CD4-positive, alpha-beta T cell (primary cell): ENCODE data around the gene FAM131B. TPM values are rescaled to one million over a fixed set of nuclear protein-coding genes. Genes with fewer than 3 reads are reported as not detected.
A peak's percentile ranks its signal among the peaks of the same experiment; 100 is the strongest.

Experiments
- ATAC-seq: fragments of 200-7000 bp; cut with Tn5 transposase; one replicate; pipeline ENCODE4 v1.10.0; 2022; ENCODE audit warnings: mild to moderate bottlenecking; ENCODE audit not compliant: poor library complexity
- CTCF ChIA-PET: fragments of 350-600 bp; sonication (Branson Sonifier 250); formaldehyde crosslinking; loops from one replicate; lab custom pipeline; 2021; ENCODE audit warnings: antibody characterized with exemption, inconsistent platforms; lab: Charles Lee
- POLR2A ChIA-PET: fragments of 350-600 bp; sonication (Branson Sonifier 250); formaldehyde crosslinking; loops from one replicate; lab custom pipeline; 2021; ENCODE audit warnings: antibody characterized with exemption, inconsistent platforms; lab: Charles Lee
- DNase-seq, 14 experiments: peaks; one replicate each; pipeline ENCODE4 v3.0.0-alpha.2; 2013 to 2020; ENCODE audit warnings: mixed read lengths in 2 of 14
- H3K27ac ChIP-seq, 2 donors: one replicate each; pipeline versions ENCODE4 v1.5.1 to v1.7.0; 2013; ENCODE audit warnings: low read length in 2 of 2, low read depth in 1 of 2, mild to moderate bottlenecking in 1 of 2
- H3K27me3 ChIP-seq, 2 experiments: 1 replicate in 1 of 2; 2 replicates in 1 of 2; pipeline versions ENCODE4 v1.6.1 to v1.7.0; 2013; ENCODE audit warnings: low read length in 2 of 2, control low read depth in 1 of 2, mild to moderate bottlenecking in 1 of 2, moderate library complexity in 1 of 2; ENCODE audit not compliant: insufficient read depth in 2 of 2, control insufficient read depth in 1 of 2
- H3K36me3 ChIP-seq: one replicate; pipeline ENCODE4 v1.6.1; 2013; ENCODE audit warnings: low read length, control low read depth; ENCODE audit not compliant: insufficient read depth
- H3K4me1 ChIP-seq: one replicate; pipeline ENCODE4 v1.6.1; 2013; ENCODE audit warnings: low read length, control low read depth; ENCODE audit not compliant: insufficient read depth
- H3K4me3 ChIP-seq: one replicate; pipeline ENCODE4 v1.5.1; 2013; ENCODE audit warnings: mild to moderate bottlenecking, low read length, moderate library complexity
- H3K9me3 ChIP-seq, 2 experiments: 1 replicate in 1 of 2; 2 replicates in 1 of 2; pipeline versions ENCODE4 v1.6.1 to v1.7.0; 2013; ENCODE audit warnings: low read length in 2 of 2, mild to moderate bottlenecking in 2 of 2, control low read depth in 1 of 2, moderate library complexity in 1 of 2; ENCODE audit not compliant: control insufficient read depth in 1 of 2, insufficient read depth in 1 of 2
- H3K27ac Mint-ChIP-seq: one replicate; pipeline ENCODE4 v1.8.0; 2020; ENCODE audit warnings: mixed read lengths
- H3K27me3 Mint-ChIP-seq: one replicate; pipeline ENCODE4 v1.8.0; 2021; ENCODE audit warnings: mixed read lengths
- H3K36me3 Mint-ChIP-seq: one replicate; pipeline ENCODE4 v1.8.0; 2021; ENCODE audit warnings: low read depth, mixed read lengths
- H3K4me1 Mint-ChIP-seq: one replicate; pipeline ENCODE4 v1.8.0; 2021; ENCODE audit warnings: low read depth, mixed read lengths
- H3K4me3 Mint-ChIP-seq: one replicate; pipeline ENCODE4 v1.8.0; 2020; ENCODE audit warnings: mild to moderate bottlenecking, mixed read lengths
- H3K9me3 Mint-ChIP-seq: one replicate; pipeline ENCODE4 v1.8.0; 2020; ENCODE audit warnings: mixed read lengths
- intact Hi-C, 2 experiments: fragments of 100-400 bp; cut with DNase I in 1 of 2; cut with micrococcal nuclease in 1 of 2; formaldehyde crosslinking; loops; one replicate each; pipeline versions ENCODE4 v1.15.1 to v1.9.0; 2023 to 2025; cut with DNase I, micrococcal nuclease
- total RNA-seq, 174 experiments: library from RNA in 2 of 174; stranded (reverse) in 2 of 174; gene quantifications; one replicate each; pipeline ENCODE4 v1.2.3 and lab custom pipeline; 2021 to 2026
- TF ChIP-seq, protein P1 (sequence below): fragments of 200-600 bp; IDR thresholded peaks from one replicate; pipeline ENCODE4 v1.8.0; 2022; ENCODE audit warnings: antibody characterized with exemption, mild to moderate bottlenecking

Gene FAM131B
- total RNA-seq, 2 experiments from 2014 or later, result 0.14 TPM; not detected in 1

- Mint-ChIP-seq H3K27me3 (no peaks in the 10 kb centered on the region), H3K4me1 (peaks cover 10% of the 10 kb centered on the region), H3K4me3 (no peak overlapping the region), H3K36me3 (peaks cover 27% of the 10 kb centered on the region), H3K27ac (no peak overlapping the region), H3K9me3 (no peaks in the 10 kb centered on the region)
- ChIA-PET CTCF (interaction anchor here (1.2 to 2.1 kb wide), 7 partner anchors 19 to 144 kb away, joined by 3 to 6 read pairs (median 4); no protein-coding TSS in a partner anchor), POLR2A (interaction anchor here (1.0 to 2.9 kb wide), 11 partner anchors 8 to 599 kb away, joined by 3 to 30 read pairs (median 4); partner anchors contain the start of genes EPHA1 and TCAF1)
- intact Hi-C loops, result loop anchor here (5.0 to 10.0 kb wide), 2 partner anchors 530 to 578 kb away; partner anchors contain the start of gene EPHB6 (in 1 of the 2)
- TF ChIP-seq, protein P1, sequence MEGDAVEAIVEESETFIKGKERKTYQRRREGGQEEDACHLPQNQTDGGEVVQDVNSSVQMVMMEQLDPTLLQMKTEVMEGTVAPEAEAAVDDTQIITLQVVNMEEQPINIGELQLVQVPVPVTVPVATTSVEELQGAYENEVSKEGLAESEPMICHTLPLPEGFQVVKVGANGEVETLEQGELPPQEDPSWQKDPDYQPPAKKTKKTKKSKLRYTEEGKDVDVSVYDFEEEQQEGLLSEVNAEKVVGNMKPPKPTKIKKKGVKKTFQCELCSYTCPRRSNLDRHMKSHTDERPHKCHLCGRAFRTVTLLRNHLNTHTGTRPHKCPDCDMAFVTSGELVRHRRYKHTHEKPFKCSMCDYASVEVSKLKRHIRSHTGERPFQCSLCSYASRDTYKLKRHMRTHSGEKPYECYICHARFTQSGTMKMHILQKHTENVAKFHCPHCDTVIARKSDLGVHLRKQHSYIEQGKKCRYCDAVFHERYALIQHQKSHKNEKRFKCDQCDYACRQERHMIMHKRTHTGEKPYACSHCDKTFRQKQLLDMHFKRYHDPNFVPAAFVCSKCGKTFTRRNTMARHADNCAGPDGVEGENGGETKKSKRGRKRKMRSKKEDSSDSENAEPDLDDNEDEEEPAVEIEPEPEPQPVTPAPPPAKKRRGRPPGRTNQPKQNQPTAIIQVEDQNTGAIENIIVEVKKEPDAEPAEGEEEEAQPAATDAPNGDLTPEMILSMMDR, result no peak
- Histone ChIP-seq H3K27ac (peak overlapping the region; percentile 22 to 68), H3K36me3 (peaks cover 32% of the 10 kb centered on the region), H3K4me3 (peak overlapping the region; percentile 13), H3K4me1 (peaks cover 72% of the 10 kb centered on the region), H3K9me3 (no peaks in the 10 kb centered on the region), H3K27me3 (no peaks in the 10 kb centered on the region)
- peak in 1 of 14 experiments; percentile 31 for DNase-seq
- no peak for ATAC-seq
These were observed 22.4 kb upstream of the FAM131B start for GRCh38 chr7:143384661-143385631.

DNA sequence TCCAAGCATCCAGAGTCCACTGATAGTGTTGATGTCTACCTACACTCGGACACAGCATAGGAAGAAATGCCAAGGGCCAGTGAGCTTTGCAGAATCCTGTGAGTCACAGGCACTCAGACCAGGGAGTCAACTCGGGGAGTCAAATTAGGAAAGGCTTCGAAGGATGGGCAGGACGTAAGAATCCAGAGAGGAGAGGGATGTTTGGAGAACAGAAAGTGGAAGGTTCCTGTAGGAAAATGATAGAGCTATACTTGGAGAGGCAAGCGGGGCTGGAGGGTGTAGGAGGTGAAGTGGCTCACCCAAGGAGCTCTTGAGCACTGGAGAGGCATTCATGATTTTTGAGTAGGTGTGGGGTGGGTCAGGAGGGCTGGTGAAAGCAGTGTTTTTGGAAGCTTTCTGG lies 21.6 kb upstream of the FAM131B start:
- no peak for ATAC-seq
- H3K27ac ChIP-seq, result no peak overlapping the region
- Mint-ChIP-seq H3K27me3 (no peaks in the 10 kb centered on the region), H3K4me3 (no peak overlapping the region), H3K27ac (no peak overlapping the region), H3K36me3 (peaks cover 23% of the 10 kb centered on the region), H3K9me3 (no peaks in the 10 kb centered on the region), H3K4me1 (peaks cover 12% of the 10 kb centered on the region)
- H3K36me3 ChIP-seq, result peaks cover 24% of the 10 kb centered on the region
- no peaks in the 10 kb centered on the region for H3K27me3 ChIP-seq
- no peak for DNase-seq
- peaks cover 77% of the 10 kb centered on the region for H3K4me1 ChIP-seq
- H3K9me3 ChIP-seq, result no peaks in the 10 kb centered on the region
- POLR2A ChIA-PET, result interaction anchor here (0.6 to 2.9 kb wide), 12 partner anchors 8 to 599 kb away, joined by 3 to 30 read pairs (median 4); partner anchors contain the start of genes EPHA1 and TCAF1
- no peak overlapping the region for H3K4me3 ChIP-seq
- CTCF ChIA-PET, result interaction anchor here (0.8 to 2.1 kb wide), 8 partner anchors 20 to 144 kb away, joined by 3 to 6 read pairs (median 4); partner anchors contain the start of gene FAM131B
- intact Hi-C loops, result loop anchor here (5.0 to 10.0 kb wide), 2 partner anchors 529 to 577 kb away; partner anchors contain the start of gene EPHB6 (in 1 of the 2)
- TF ChIP-seq, protein P1, result no peak

GRCh38 chr7:143383642-143383957 lies 21.1 kb upstream of the FAM131B start:
- Mint-ChIP-seq H3K36me3 (peaks cover 19% of the 10 kb centered on the region), H3K27me3 (no peaks in the 10 kb centered on the region), H3K4me1 (peaks cover 16% of the 10 kb centered on the region), H3K9me3 (no peaks in the 10 kb centered on the region), H3K4me3 (no peak overlapping the region), H3K27ac (no peak overlapping the region)
- DNase-seq, result no peak
- Histone ChIP-seq H3K27me3 (no peaks in the 10 kb centered on the region), H3K36me3 (peaks cover 18% of the 10 kb centered on the region), H3K9me3 (no peaks in the 10 kb centered on the region), H3K4me1 (peaks cover 79% of the 10 kb centered on the region), H3K4me3 (peak overlapping the region; percentile 87), H3K27ac (peak overlapping the region in 1 of 2 donors; percentile 74)
- ChIA-PET POLR2A (interaction anchor here (0.6 to 2.9 kb wide), 8 partner anchors 8 to 585 kb away, joined by 3 to 30 read pairs (median 4); partner anchors contain the start of gene EPHA1), CTCF (interaction anchor here (0.8 to 2.1 kb wide), 8 partner anchors 20 to 143 kb away, joined by 3 to 6 read pairs (median 4); partner anchors contain the start of gene FAM131B)
- intact Hi-C loops, result loop anchor here (2.0 to 10.0 kb wide), 3 partner anchors 21 to 576 kb away; partner anchors contain the start of gene EPHB6 (in 1 of the 2)
- ATAC-seq, result no peak
- TF ChIP-seq, protein P1, result no peak
